Cerebellar cortex (tissue), 1 donor: ENCODE data around the gene RHNO1.
A peak's percentile ranks its signal among the peaks of the same experiment; 100 is the strongest.

Source experiments
- DNase-seq: peaks from one replicate; pipeline ENCODE4 v3.0.0-alpha.2; 2015; ENCODE audit warnings: low spot score

RHNO1 gene

DNA sequence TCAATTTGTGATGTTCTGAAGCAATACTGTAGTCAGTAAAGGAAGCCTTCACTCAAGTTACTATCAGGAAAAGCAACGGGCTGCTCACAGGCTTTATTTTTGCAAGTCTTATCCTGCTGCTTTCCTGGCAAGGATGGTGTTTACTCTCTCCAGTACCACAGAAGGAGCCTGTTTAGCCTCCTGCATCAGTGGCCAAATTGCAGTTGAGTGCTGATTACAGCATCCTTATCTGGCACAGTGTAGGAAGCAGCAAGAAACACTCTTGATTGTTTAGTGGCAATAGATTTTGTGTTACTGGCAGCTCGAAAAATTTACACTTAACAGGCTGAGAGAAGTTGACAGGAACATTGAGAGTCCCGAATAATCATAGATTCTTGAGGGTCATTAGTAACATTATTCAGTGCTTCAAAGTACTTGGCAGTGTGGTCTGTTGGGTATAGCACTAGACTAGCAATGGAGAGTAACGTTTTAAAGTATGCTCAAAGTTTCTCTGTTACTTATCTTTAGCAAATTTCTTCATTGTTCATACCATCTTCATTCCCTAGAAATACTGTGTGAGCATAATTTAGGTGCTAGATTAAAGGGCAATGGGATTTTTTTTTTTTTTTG is 25.4 kb downstream of the RHNO1 start:
- peak; percentile 99 for DNase-seq

DNA sequence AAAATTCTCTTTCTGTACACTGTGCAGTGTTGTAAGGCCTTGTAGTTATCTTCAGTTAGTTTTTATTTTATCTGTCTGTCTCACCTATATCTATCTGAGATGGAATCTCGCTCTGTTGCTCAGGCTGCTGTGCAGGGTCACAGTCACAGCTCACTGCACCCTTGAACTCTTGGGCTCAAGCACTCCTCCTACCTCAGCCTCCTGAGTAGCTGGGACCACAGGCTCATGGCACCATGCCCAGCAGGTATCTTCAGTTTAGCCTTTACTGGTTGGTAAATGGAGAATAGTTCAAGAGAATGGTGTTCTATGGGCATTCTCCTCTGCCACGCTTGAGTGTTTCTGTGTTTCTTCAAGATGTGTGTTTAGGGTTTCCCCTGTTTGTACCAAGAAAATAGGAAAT is 27.2 kb downstream of the RHNO1 start:
- DNase-seq = no peak

DNA sequence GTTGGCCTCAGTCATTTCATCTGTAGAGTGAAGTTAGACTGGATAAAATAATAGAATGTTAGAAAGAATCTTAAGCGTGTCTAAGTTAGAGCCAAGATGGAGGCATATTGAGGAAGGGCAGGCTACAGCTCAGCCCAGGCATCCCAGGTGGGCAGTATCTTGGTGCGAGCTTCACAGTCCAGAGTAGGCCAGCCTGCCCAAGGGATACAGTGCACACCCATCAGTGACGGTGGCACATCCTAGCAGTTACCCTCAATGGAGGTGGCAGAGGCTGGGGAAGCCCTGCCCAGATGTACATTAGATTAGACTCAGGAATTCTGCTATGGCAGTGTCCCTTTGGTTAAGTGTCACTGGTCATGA is 35.2 kb downstream of the RHNO1 start:
- DNase-seq = no peak

DNA sequence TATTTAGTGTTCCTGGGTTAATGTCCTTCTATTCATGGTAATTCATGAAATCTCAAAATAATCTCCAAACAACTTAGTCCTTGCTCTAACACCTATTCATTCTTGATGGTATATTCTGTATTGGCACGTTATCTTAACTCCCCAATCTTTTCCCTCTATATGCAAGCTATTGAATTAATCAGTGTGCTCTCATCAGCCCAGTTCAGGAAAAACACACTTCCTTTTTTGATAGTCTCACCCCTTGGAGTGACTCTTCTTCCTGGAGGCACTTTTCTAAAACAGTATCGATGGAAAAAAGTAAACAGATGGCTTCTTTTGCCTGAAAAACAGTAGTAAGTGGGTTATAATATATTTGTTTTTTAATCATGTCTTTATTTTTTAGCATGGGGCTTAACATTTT is 42.2 kb downstream of the RHNO1 start:
- DNase-seq = no peak

DNA sequence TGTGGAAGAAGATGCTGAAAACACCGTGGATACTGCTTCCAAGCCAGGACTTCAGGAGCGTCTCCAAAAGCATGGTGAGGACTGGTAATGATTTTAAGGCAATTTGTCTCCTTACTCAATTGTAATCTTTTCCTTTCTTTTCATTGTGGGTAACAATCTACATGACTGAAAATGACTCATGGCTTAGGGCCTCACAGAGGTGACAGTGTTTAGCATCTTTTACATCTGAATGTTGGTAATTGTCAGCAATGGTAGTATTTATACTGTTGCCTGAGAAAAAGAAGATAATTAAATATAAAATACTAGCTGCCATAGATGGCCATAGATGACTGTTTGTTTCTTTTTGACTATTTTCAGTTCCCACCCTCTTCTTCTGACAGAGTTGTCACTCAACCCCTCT is 45.3 kb downstream of the RHNO1 start:
- no peak for DNase-seq

DNA sequence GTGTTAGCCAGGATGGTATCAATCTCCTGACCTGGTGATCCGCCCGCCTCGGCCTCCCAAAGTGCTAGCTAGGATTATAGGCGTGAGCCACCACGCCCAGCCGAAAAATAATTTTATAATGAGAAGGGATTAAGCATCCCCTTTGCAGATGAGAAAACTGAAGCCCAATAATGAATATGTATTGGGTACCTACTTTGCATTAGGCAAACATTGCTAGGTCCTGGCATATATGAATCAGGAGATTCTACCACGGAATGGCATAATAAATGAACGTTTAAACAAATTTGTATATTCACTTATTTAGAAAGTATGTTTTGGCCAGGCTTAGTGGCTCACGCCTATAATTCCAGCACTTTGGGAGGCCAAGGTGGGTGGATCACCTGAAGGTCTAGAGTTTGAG is 46.0 kb downstream of the RHNO1 start:
- DNase-seq = no peak

DNA sequence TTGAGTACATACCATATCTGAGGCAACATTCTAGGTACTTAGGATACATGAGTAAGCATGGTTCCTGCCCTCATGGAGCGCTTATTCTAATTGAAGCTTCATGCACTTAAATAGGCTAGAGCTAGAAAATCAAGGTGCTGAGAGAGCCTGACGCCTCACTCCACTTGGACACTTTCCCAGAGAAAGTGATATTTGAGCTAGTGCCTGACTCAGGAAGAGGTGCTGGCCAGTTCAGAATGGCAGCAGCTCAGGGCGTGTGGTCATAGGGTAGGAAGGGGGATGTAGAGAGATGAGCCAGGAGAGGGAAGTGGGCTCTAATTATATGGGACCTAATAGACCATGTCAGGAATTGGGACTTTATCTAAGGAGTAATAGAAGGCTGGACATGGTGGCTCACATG is 47.0 kb downstream of the RHNO1 start:
- no peak for DNase-seq

DNA sequence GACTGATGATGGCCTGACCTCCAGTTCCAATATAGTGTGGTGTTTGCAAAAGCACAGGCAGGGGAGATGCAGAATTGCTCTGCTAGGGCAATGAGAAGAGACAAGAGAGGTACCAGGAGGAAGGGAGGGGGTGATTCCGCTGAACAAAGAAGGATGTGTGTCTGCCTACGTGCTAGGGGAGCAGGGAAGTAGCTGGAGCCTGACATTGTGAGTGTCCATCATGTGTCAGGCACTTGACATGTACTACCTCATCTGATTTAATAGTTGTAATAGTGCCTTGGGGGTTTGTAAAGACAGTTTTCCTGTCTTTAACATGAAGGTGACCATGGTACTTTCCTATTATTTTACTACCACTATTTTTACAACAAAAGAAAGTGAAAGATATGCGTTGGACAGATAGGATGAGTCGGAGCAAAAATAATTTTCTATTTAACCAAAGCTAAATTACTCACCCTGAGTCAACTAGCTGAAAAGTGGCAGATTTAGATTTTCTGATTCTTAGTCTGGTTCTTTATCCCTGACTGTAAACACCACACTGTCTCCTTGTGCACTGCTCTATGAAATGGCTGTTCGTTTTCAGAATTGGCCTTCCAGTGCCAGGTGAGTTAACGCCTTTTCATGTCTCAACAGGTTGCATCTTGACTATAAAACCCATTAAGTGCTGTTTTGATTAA is 48.4 kb downstream of the RHNO1 start:
- DNase-seq = no peak

DNA sequence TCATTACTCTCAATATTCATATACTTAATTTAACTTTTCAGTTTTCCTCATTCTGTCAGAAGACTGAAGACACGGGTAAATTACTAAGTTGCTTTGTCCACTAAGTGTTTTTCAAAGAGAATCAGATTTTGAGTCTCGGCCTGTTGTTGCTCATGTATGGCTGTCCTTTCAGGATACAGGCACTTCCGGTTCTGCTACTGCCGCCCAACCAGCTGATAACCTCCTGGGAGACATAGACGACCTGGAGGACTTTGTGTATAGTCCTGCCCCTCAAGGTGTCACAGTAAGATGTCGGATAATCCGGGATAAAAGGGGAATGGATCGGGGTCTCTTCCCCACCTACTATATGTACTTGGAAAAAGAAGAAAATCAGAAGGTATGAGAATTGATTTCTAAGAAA is 53.8 kb downstream of the RHNO1 start:
- DNase-seq = no peak

DNA sequence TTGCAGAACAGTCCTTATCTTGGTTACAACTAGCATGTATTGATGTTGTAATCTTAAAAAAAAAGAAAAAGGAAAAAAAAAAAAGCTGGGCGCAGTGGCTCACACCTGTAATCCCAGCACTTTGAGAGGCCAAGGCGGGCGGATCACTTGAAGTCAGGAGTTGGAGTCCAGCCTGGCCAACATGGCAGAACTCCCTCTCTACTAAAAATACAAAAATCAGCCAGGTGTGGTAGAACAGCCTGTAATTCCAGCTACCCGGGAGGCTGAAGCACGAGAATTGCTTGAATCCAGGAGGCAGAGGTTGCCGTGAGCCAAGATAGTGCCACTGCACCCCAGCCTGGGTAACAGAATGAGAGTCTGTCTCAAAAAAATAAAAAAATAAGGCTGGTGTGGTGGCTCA is 56.6 kb downstream of the RHNO1 start:
- DNase-seq = no peak

DNA sequence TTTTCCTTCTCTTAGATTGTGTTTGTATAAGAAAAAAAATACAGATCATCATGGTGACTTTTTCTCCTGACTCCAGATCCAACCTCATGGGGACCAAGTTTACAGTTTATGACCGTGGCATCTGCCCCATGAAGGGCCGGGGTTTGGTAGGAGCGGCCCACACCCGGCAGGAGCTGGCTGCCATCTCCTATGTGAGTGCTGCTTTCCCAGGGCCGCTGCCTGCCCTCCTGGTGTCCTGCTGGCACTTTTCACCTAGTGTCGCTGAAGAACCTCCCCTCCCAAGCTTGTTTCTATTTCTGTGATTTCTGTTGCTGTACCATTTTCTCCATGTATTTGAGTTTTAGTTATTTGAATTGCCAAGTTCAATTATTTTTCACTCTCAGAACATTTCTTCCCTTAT is 57.3 kb downstream of the RHNO1 start:
- DNase-seq = peak; percentile 67

DNA sequence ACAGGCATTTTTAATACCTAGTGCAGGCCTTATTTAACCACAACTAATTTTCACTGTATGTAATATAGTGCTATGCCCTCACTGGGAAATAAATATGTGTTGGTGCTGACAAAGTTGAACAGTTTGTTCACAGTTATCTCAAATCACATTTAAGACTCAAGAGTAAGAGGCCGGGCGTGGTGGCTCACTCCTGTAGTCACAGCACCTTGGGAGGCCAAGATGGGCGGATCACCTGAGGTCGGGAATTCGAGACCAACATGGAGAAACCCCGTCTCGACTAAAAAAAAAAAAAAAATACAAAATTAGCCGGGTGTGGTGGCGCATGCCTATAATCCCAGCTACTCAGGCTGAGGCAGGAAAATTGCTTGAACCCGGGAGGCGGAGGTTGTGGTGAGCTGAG is 59.3 kb downstream of the RHNO1 start:
- DNase-seq = no peak

DNA sequence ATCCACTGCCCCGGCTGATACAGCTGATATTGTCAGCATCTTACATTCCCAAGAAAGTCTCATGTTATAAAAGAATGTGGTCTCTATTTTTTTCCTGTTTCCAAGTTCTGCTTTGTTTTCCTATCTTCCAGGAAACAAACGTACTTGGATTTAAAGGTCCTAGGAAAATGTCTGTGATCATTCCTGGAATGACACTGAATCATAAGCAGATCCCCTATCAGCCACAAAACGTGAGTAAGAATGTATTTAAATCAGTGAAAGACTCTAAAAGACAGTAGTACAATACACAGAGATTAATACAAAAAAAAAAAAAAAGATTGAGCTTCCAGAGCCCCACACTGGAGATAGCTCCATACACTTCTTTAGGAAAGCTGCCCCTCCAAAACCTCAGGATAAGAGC is 60.5 kb downstream of the RHNO1 start:
- DNase-seq = no peak
